Muscle layer of duodenum (tissue), 2 donors: ENCODE data around the gene CGNL1.

Source experiments
- H3K27ac ChIP-seq: one replicate; pipeline ENCODE4 v1.7.0; 2013; ENCODE audit warnings: mild to moderate bottlenecking, low read length
- H3K27me3 ChIP-seq: one replicate; pipeline ENCODE4 v1.7.0; 2013; ENCODE audit warnings: low read depth, mild to moderate bottlenecking, control low read depth, low read length
- H3K36me3 ChIP-seq, 2 donors: one replicate each; pipeline ENCODE4 v1.7.0; 2013; ENCODE audit warnings: low read length in 2 of 2, control low read depth in 1 of 2, mild to moderate bottlenecking in 1 of 2; ENCODE audit not compliant: insufficient read depth in 2 of 2, control insufficient read depth in 1 of 2
- H3K4me1 ChIP-seq, 2 donors: one replicate each; pipeline ENCODE4 v1.7.0; 2013; ENCODE audit warnings: low read length in 2 of 2, mild to moderate bottlenecking in 2 of 2, control low read depth in 1 of 2, moderate library complexity in 1 of 2; ENCODE audit not compliant: insufficient read depth in 2 of 2, control insufficient read depth in 1 of 2
- H3K4me3 ChIP-seq, 2 donors: one replicate each; pipeline ENCODE4 v1.7.0; 2013; ENCODE audit warnings: low read length in 2 of 2, low read depth in 1 of 2, mild to moderate bottlenecking in 1 of 2
- H3K9me3 ChIP-seq, 2 donors: one replicate each; pipeline ENCODE4 v1.7.0; 2013; ENCODE audit warnings: low read length in 2 of 2, control low read depth in 1 of 2, mild to moderate bottlenecking in 1 of 2; ENCODE audit not compliant: control insufficient read depth in 1 of 2
- donor health status: healthy.

The CGNL1 gene

DNA sequence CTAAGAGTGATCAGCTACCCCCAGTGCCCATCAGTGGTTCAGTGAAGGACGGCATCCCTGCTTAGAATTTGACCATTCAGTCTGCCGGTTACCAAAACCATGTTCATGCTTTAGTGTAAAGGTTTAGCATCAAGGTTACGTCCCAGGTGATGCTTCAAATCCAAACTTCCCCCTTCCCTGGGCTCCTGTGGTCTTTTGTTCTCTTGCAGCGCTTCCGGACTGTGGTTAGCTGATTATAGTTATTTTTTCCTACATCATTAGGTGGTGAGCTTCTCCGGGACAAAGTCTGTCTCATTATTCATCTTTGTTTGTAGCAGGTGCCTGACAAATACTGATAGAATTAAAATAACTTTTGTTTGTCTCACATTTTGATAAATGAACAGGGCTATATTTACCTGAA is 187.1 kb downstream of the CGNL1 start:
- Histone ChIP-seq H3K27me3 (no peaks in the 10 kb centered on the region), H3K4me1 (no peaks in the 10 kb centered on the region), H3K27ac (no peak overlapping the region), H3K4me3 (no peak overlapping the region), H3K9me3 (no peaks in the 10 kb centered on the region), H3K36me3 (no peaks in the 10 kb centered on the region)

DNA sequence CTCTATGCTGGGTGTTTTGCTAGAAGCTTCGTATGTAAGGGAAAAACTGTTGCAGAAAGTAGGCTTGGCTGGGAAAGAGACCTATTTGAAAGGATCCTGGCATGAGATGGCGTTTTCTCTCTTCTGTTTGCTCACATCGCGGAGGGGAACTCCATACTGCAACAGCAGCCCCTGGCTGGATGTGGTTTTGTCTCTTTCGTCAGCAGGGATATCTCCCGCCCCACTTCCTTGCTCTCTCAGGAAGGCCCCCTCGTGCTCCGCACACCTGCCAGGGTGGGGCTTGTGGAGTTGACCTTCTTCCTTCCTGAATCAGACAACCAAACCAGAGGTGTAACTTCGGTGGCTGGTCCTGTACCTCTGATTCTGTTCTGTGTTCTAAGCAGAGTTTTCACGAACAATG is 189.0 kb downstream of the CGNL1 start:
- Histone ChIP-seq H3K27me3 (no peaks in the 10 kb centered on the region), H3K4me3 (no peak overlapping the region), H3K4me1 (no peaks in the 10 kb centered on the region), H3K9me3 (no peaks in the 10 kb centered on the region), H3K27ac (no peak overlapping the region), H3K36me3 (no peaks in the 10 kb centered on the region)

DNA sequence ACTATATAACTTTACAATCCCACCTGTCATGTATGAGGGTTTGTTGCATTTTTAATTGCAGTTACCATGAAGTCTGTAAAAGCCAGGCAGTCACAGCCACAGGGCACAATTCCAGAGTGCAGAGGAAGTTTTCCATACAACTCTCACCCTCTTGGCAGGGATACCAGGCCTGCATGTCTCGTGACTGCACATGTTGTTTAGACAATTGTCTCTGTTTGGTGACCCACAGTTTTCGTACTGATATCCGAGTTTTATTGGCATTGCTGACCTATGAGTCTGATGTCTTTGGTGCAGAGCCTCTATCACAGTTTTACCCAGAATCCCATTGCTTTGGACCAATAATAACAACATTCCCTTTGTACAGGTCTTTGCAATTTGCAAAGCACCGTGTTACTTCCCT is 190.5 kb downstream of the CGNL1 start:
- H3K27ac ChIP-seq, result no peak overlapping the region
- H3K4me1 ChIP-seq, result no peaks in the 10 kb centered on the region
- no peaks in the 10 kb centered on the region for H3K9me3 ChIP-seq
- H3K27me3 ChIP-seq, result no peaks in the 10 kb centered on the region
- H3K36me3 ChIP-seq, result no peaks in the 10 kb centered on the region
- no peak overlapping the region for H3K4me3 ChIP-seq

DNA sequence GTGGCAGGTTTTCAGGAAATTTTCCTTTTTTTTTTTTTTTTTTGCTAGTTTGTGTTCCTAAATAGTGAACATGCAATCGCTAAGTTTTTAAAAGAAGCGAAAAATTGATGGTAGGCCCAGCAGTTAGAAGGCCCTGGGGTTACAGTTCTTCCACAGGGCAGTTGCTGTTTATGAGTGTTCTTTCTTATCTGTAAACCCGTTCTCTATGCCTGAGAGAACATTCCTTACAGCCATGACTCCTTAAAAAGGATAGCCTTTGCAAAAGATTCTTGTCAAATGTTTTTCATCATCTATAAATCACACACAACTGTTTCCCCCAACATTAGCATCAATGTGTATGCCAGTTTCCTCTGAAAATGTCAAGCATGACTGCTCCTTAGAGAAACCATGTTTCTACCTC is 191.6 kb downstream of the CGNL1 start:
- Histone ChIP-seq H3K27me3 (no peaks in the 10 kb centered on the region), H3K4me1 (no peaks in the 10 kb centered on the region), H3K36me3 (no peaks in the 10 kb centered on the region), H3K9me3 (no peaks in the 10 kb centered on the region), H3K27ac (no peak overlapping the region), H3K4me3 (no peak overlapping the region)

DNA sequence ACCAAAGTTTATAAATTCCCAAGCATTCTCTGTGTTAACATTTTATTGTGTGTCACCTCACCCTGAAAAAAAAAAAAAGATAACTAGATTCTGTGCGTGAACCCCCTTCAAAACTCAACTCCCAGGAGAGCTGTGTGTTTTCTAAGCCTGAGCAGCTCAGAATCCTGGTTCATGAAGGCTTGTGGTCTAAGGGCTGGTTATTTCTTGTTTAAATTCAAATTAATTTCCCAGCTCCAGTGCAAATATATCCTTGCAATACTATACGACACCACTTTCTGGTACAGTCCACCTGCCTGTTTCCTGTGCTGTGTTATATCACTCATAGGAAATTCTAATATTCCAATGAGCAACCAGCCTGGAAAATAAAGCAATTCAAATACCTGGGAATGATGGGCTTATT is 192.0 kb downstream of the CGNL1 start:
- Histone ChIP-seq H3K36me3 (no peaks in the 10 kb centered on the region), H3K27ac (no peak overlapping the region), H3K4me1 (no peaks in the 10 kb centered on the region), H3K9me3 (no peaks in the 10 kb centered on the region), H3K27me3 (no peaks in the 10 kb centered on the region), H3K4me3 (no peak overlapping the region)

DNA sequence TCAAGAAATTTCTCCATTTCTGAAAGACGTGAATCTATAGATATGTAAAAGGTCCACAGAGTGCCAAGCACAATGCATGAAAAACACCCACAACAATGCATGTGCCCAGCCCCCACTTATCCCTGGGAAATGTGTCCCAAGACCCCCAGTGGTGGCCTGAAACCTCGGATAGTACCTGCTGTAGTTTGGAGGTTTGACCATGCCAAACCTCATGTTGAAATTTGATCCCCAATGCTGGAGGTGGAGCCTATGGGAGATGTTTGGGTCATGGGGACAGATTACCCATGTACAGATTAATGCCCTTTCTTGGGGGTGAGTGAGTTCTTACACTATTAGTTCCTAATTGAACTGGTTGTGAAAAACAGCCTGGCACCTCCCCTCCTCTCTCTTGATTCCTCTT is 194.0 kb downstream of the CGNL1 start:
- Histone ChIP-seq H3K27ac (no peak overlapping the region), H3K9me3 (no peaks in the 10 kb centered on the region), H3K4me1 (no peaks in the 10 kb centered on the region), H3K36me3 (no peaks in the 10 kb centered on the region), H3K27me3 (no peaks in the 10 kb centered on the region), H3K4me3 (no peak overlapping the region)

DNA sequence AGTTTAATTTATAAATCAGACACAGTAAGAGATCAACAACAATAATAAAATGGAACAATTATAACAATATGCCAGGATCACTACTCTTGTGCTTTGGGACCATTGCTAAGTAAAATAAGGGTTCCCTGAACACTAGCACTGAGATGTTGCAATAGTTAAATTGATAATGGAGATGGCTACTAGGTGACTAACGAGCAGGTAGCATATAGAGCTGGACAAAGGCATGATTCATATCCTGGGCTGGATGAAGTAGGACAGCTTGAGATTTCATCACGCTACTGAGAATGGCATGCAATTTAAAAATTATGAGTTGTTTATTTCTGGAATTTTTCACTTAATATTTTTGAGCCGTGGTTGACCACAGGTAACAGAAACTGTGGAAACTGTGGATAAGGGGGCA is 194.7 kb downstream of the CGNL1 start:
- H3K4me3 ChIP-seq, result no peak overlapping the region
- H3K27ac ChIP-seq, result no peak overlapping the region
- no peaks in the 10 kb centered on the region for H3K4me1 ChIP-seq
- no peaks in the 10 kb centered on the region for H3K27me3 ChIP-seq
- no peaks in the 10 kb centered on the region for H3K36me3 ChIP-seq
- no peaks in the 10 kb centered on the region for H3K9me3 ChIP-seq

DNA sequence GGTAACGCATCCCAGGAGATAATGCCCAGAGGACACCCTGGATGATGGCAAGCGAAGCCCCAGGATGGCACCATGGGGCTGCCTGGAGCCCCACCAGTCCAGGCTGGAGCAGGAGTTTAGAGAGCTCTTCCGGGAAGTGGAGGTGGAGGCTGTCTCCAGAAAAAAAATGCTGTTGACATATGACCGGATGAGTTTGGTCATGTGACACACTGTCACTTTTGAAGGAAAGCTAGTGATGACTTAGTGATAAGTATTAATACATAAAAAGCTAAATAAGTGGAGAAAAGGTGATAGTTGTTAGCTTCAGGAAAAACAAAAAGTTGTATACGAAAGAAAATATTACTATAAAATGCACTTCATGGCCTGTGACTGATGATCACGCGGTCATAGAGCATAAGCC is 195.4 kb downstream of the CGNL1 start:
- H3K27me3 ChIP-seq, result no peaks in the 10 kb centered on the region

DNA sequence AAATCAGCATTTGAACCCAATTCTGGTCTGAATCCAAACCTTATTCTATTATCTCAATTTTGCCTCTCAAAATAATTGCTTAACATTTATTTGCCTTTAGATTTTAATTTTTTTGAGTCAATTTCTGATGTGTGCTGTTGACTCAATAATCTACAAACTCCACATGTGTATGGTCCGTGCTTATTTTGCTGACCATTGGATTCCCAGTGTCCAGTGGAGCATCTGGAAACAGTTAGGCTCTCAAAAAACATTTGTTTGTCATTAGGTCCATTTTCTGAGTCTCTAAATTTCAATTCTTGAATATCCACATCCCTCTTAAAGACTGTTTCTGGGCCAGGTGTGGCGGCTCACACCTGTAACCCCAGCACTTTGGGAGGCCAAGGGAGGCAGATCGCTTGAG is 196.2 kb downstream of the CGNL1 start:
- no peaks in the 10 kb centered on the region for H3K4me1 ChIP-seq
- no peak overlapping the region for H3K4me3 ChIP-seq
- H3K27me3 ChIP-seq, result no peaks in the 10 kb centered on the region
- no peak overlapping the region for H3K27ac ChIP-seq
- H3K9me3 ChIP-seq, result no peaks in the 10 kb centered on the region
- no peaks in the 10 kb centered on the region for H3K36me3 ChIP-seq

More for the DNA sequence above, 195.4 kb downstream of the CGNL1 start:
- H3K36me3 ChIP-seq, result no peaks in the 10 kb centered on the region
- H3K4me3 ChIP-seq, result no peak overlapping the region
- H3K4me1 ChIP-seq, result no peaks in the 10 kb centered on the region
- H3K27ac ChIP-seq, result no peak overlapping the region
- no peaks in the 10 kb centered on the region for H3K9me3 ChIP-seq

DNA sequence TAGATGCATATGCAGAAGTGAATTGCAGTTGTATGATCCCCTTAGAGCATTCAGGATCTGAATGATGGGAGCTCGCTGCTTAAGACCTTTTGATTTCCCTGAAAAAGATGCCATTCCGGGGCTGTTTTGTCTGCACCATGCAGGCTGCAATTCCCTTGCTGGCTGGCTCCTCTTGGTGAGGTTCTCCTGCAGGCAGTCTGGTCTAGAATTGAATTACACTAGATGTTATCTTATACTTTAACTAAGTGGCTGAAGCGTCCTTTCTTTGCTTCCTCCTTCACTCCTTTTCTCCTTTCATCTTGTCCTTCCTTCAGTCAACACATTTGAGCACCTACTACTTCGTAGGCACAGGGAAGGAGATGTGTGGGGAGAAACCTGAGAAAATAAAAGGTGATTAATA is 196.8 kb downstream of the CGNL1 start:
- Histone ChIP-seq H3K36me3 (no peaks in the 10 kb centered on the region), H3K27ac (no peak overlapping the region)

DNA sequence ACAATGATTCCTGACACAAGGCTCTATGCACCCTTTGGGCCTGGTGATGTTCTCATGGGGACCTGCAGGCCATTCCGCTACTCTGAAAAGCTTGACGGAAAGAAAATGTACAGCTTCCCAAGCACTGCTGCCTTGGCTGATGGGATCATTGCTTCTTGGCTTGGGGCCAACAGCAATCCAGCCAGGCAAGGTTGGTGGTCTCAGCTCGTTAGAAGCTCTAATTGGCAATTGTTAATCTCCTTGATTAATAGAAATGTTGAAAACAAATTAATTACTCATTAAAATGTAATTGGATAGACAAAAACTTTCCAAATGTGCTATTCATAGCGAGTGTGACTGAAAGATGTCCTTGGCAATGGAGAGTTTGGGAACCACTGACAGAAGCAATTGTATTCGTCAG is 199.1 kb downstream of the CGNL1 start:
- no peaks in the 10 kb centered on the region for H3K36me3 ChIP-seq
- H3K4me3 ChIP-seq, result no peak overlapping the region
- no peak overlapping the region for H3K27ac ChIP-seq
- no peaks in the 10 kb centered on the region for H3K9me3 ChIP-seq
- no peaks in the 10 kb centered on the region for H3K4me1 ChIP-seq
- H3K27me3 ChIP-seq, result no peaks in the 10 kb centered on the region

More for the DNA sequence above, 196.8 kb downstream of the CGNL1 start:
- no peaks in the 10 kb centered on the region for H3K9me3 ChIP-seq
- no peaks in the 10 kb centered on the region for H3K27me3 ChIP-seq
- no peak overlapping the region for H3K4me3 ChIP-seq
- H3K4me1 ChIP-seq, result no peaks in the 10 kb centered on the region

DNA sequence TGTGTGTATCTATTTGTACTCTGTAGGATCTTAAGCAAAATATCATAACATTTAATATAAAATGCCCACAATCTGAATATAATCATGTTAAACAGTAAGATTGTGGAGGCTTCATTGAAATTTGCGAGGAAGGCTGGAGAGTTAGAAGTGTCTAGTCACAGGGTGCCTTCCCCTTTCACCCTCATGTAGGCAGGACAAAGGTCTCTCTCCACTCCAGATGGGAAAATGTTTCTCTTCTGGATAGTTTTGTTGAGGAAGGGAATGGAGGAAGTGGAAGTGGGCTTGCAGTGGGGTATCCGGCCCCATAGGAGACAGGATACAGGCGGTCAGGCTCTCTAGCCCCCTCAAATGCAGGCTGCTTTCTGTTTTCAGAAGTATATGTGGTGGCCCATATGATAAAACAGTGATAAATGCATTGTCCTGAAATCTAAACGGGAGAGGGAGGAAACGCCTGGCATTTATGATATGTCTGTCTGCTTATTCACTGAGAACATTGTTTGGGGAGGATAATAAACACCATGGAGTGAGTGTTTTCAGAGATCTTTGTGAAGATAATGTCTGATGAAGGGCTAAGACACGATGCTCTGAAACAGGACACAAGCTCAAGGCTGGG is 202.1 kb downstream of the CGNL1 start:
- Histone ChIP-seq H3K27ac (no peak overlapping the region), H3K36me3 (no peaks in the 10 kb centered on the region), H3K4me3 (no peak overlapping the region), H3K27me3 (no peaks in the 10 kb centered on the region), H3K9me3 (peaks cover 0 to 8% of the 10 kb centered on the region in 2 donors), H3K4me1 (no peaks in the 10 kb centered on the region)
